Activated T-cell treated with anti-CD3 and anti-CD28 coated beads for 48 hours (primary cell): Measurements from ENCODE around the gene MAGI2.

Experiments used
- DNase-seq: peaks from one replicate; pipeline ENCODE4 v3.0.0-alpha.2; 2020; ENCODE audit warnings: low read depth

The MAGI2 gene

GRCh38 chr7:78786055-78786454 is 667.4 kb downstream of the MAGI2 start:
- DNase-seq, result no peak

GRCh38 chr7:78783179-78783962 is 670.1 kb downstream of the MAGI2 start:
- no peak for DNase-seq

- DNase-seq, result no peak
Measured at GRCh38 chr7:78780560-78780959, 672.9 kb downstream of the MAGI2 start.

GRCh38 chr7:78779788-78780187 is 673.7 kb downstream of the MAGI2 start:
- no peak for DNase-seq

- DNase-seq, result no peak
Measured at GRCh38 chr7:78777829-78778228, 675.6 kb downstream of the MAGI2 start.

GRCh38 chr7:78770422-78771410 is 682.8 kb downstream of the MAGI2 start:
- DNase-seq, result no peak

GRCh38 chr7:78769481-78770101 is 683.9 kb downstream of the MAGI2 start:
- DNase-seq, result no peak

GRCh38 chr7:78768859-78769258 is 684.6 kb downstream of the MAGI2 start:
- DNase-seq, result no peak

GRCh38 chr7:78765943-78766729 is 687.3 kb downstream of the MAGI2 start:
- no peak for DNase-seq

- no peak for DNase-seq
Measured at GRCh38 chr7:78764571-78764970, 688.9 kb downstream of the MAGI2 start.

GRCh38 chr7:78762625-78763024 is 690.8 kb downstream of the MAGI2 start:
- no peak for DNase-seq

GRCh38 chr7:78760620-78761355 is 692.7 kb downstream of the MAGI2 start:
- DNase-seq, result no peak

GRCh38 chr7:78752554-78752953 is 700.9 kb downstream of the MAGI2 start:
- DNase-seq, result no peak

- no peak for DNase-seq
Measured at GRCh38 chr7:78751253-78751652, 702.2 kb downstream of the MAGI2 start.

- no peak for DNase-seq
Measured at GRCh38 chr7:78749052-78749746, 704.3 kb downstream of the MAGI2 start.

GRCh38 chr7:78747592-78747991 is 705.9 kb downstream of the MAGI2 start:
- no peak for DNase-seq

- DNase-seq, result no peak
Measured at GRCh38 chr7:78746301-78746700, 707.2 kb downstream of the MAGI2 start.

GRCh38 chr7:78742694-78743093 is 710.8 kb downstream of the MAGI2 start:
- no peak for DNase-seq

- no peak for DNase-seq
Measured at GRCh38 chr7:78736548-78736947, 716.9 kb downstream of the MAGI2 start.

- no peak for DNase-seq
Measured at GRCh38 chr7:78734626-78735025, 718.8 kb downstream of the MAGI2 start.
